GM08714 (cell line): ENCODE data around the gene TGIF2LY.
"Not testable (repeated sequence)": the region's sequence is repeated elsewhere in the genome, so short reads cannot be mapped to it uniquely, and the experiment has no call there.

Experiments used
- H3K4me3 ChIP-seq: fragments of 200-500 bp; sonication (Bioruptor generic); 2 replicates; pipeline ENCODE4 v1.5.1; 2014; ENCODE audit warnings: mild to moderate bottlenecking, low read length, inconsistent platforms

Gene TGIF2LY

GRCh38 chrY:3578767-3579166 is at the start of gene TGIF2LY:
Gene TGIF2LY (plus strand): TSS chrY:3579067. CDS start chrY:3579245, 178 bp downstream.
- not testable (repeated sequence) for H3K4me3 ChIP-seq
